Neuronal stem cell (in vitro differentiated cells): ENCODE data around the gene ST7.

Experiments
- DNase-seq: peaks from one replicate; pipeline ENCODE4 v3.0.0-alpha.2; 2013; ENCODE audit warnings: low spot score
- H2AFZ ChIP-seq: one replicate; pipeline ENCODE4 v1.6.1; 2013; ENCODE audit warnings: mild to moderate bottlenecking, low read length, inconsistent platforms
- H2AK5ac ChIP-seq: 2 replicates; pipeline ENCODE4 v1.6.1; 2013; ENCODE audit warnings: low read depth, mild to moderate bottlenecking, inconsistent platforms, low read length, moderate library complexity, mixed read lengths
- H2BK120ac ChIP-seq: 2 replicates; pipeline ENCODE4 v1.6.1; 2013; ENCODE audit warnings: low read depth, mild to moderate bottlenecking, inconsistent platforms, low read length, moderate library complexity, mixed read lengths
- H2BK12ac ChIP-seq: one replicate; pipeline ENCODE4 v1.6.1; 2013; ENCODE audit warnings: low read length, inconsistent platforms
- H2BK15ac ChIP-seq: 2 replicates; pipeline ENCODE4 v1.6.1; 2013; ENCODE audit warnings: mild to moderate bottlenecking, low read length, inconsistent platforms, mixed read lengths
- H2BK5ac ChIP-seq: one replicate; pipeline ENCODE4 v1.6.1; 2013; ENCODE audit warnings: inconsistent platforms, mild to moderate bottlenecking, low read length, moderate library complexity
- H3K14ac ChIP-seq: one replicate; pipeline ENCODE4 v1.6.1; 2013; ENCODE audit warnings: low read length, inconsistent platforms
- H3K18ac ChIP-seq: 2 replicates; pipeline ENCODE4 v1.6.1; 2013; ENCODE audit warnings: low read length, inconsistent platforms
- H3K23ac ChIP-seq: 2 replicates; pipeline ENCODE4 v1.6.1; 2013; ENCODE audit warnings: low read depth, mild to moderate bottlenecking, mixed read lengths, low read length, inconsistent platforms; ENCODE audit not compliant: poor library complexity
- H3K27ac ChIP-seq: replicated peaks from 3 replicates; pipeline ENCODE4 v1.5.1; 2013; ENCODE audit warnings: low read length, inconsistent platforms
- H3K27me3 ChIP-seq, 3 experiments: 2 replicates each; pipeline ENCODE4 v1.6.1; 2013; ENCODE audit warnings: low read length in 3 of 3, mild to moderate bottlenecking in 2 of 3, inconsistent platforms in 1 of 3, low read depth in 1 of 3, mixed read lengths in 1 of 3, moderate library complexity in 1 of 3; ENCODE audit not compliant: control insufficient read depth in 3 of 3, insufficient read depth in 3 of 3
- H3K36me3 ChIP-seq, 2 donors: replicated peaks in 1 of 2; 2 replicates each; pipeline ENCODE4 v1.6.1; 2013; ENCODE audit warnings: low read length in 2 of 2; ENCODE audit not compliant: control insufficient read depth in 2 of 2, insufficient read depth in 2 of 2
- H3K4ac ChIP-seq: 2 replicates; pipeline ENCODE4 v1.6.1; 2013; ENCODE audit warnings: inconsistent platforms, mild to moderate bottlenecking, low read length, moderate library complexity
- H3K4me1 ChIP-seq, 2 donors: 1 replicate in 1 of 2; 2 replicates in 1 of 2; pipeline ENCODE4 v1.6.1; 2013; ENCODE audit warnings: low read length in 2 of 2, low read depth in 1 of 2; ENCODE audit not compliant: control insufficient read depth in 2 of 2, insufficient read depth in 1 of 2
- H3K4me2 ChIP-seq: one replicate; pipeline ENCODE4 v1.6.1; 2013; ENCODE audit warnings: mild to moderate bottlenecking, low read length, inconsistent platforms; ENCODE audit not compliant: insufficient read depth, poor library complexity, severe bottlenecking
- H3K4me3 ChIP-seq, 2 donors: 2 replicates each; pipeline ENCODE4 v1.5.1; 2013; ENCODE audit warnings: low read length in 2 of 2, mild to moderate bottlenecking in 2 of 2, inconsistent platforms in 1 of 2, moderate library complexity in 1 of 2
- H3K79me1 ChIP-seq: one replicate; pipeline ENCODE4 v1.6.1; 2013; ENCODE audit warnings: low read depth, mild to moderate bottlenecking, inconsistent platforms, low read length, moderate library complexity
- H3K9ac ChIP-seq: one replicate; pipeline ENCODE4 v1.6.1; 2013; ENCODE audit warnings: mild to moderate bottlenecking, low read depth, low read length, inconsistent platforms; ENCODE audit not compliant: poor library complexity
- H3K9me3 ChIP-seq, 2 donors: replicated peaks in 1 of 2; 2 replicates each; pipeline versions ENCODE3 to v1.6.1; 2013; ENCODE audit warnings: low read length in 2 of 2, mild to moderate bottlenecking in 2 of 2, inconsistent platforms in 1 of 2, low read depth in 1 of 2, mixed read lengths in 1 of 2, moderate library complexity in 1 of 2; ENCODE audit not compliant: control insufficient read depth in 2 of 2, insufficient read depth in 1 of 2
- H4K8ac ChIP-seq: one replicate; pipeline ENCODE4 v1.6.1; 2013; ENCODE audit warnings: low read depth, mild to moderate bottlenecking, inconsistent platforms, low read length, moderate library complexity
- H4K91ac ChIP-seq: one replicate; pipeline ENCODE4 v1.6.1; 2013; ENCODE audit warnings: low read length, low read depth, mild to moderate bottlenecking, inconsistent platforms; ENCODE audit not compliant: poor library complexity
- WGBS, 2 donors: extraction: QIAGEN DNeasy Blood & Tissue Kit; methylation state at CpG; one replicate each; pipeline ENCODE4 v1.1.7; 2013; ENCODE audit warnings: missing lambda C conversion rate in 2 of 2, mixed read lengths in 1 of 2; ENCODE audit not compliant: insufficient read length in 2 of 2, insufficient replicate concordance in 1 of 2; ENCODE audit errors: extremely low coverage in 2 of 2; 5-methylcytosine and 5-hydroxymethylcytosine counted together

The ST7 gene

GRCh38 chr7:117114272-117114671, 161.0 kb downstream of the ST7 start:
- no peak overlapping the region for H2BK120ac ChIP-seq
- H3K4me3 ChIP-seq: no peak overlapping the region
- H3K4me2 ChIP-seq: no peak overlapping the region
- H3K9me3 ChIP-seq: no peaks in the 10 kb centered on the region
- no peak overlapping the region for H3K9ac ChIP-seq
- H3K27me3 ChIP-seq: no peaks in the 10 kb centered on the region
- DNase-seq: no peak
- H2AK5ac ChIP-seq: no peak overlapping the region
- H2AFZ ChIP-seq: no peak overlapping the region
- H3K14ac ChIP-seq: no peak overlapping the region
- no peaks in the 10 kb centered on the region for H3K79me1 ChIP-seq
- no peak overlapping the region for H4K8ac ChIP-seq
- no peak overlapping the region for H4K91ac ChIP-seq
- no peak overlapping the region for H3K4ac ChIP-seq
- H3K23ac ChIP-seq: no peak overlapping the region
- no peak overlapping the region for H2BK15ac ChIP-seq
- no peak overlapping the region for H2BK5ac ChIP-seq
- no peaks in the 10 kb centered on the region for H3K36me3 ChIP-seq
- WGBS, 2 donors: no CpG with 5 or more reads among the region's 1 CpG
- peaks cover 0 to 3% of the 10 kb centered on the region in 2 donors for H3K4me1 ChIP-seq
- H3K27ac ChIP-seq: no peak overlapping the region
- H2BK12ac ChIP-seq: no peak overlapping the region
- H3K18ac ChIP-seq: no peak overlapping the region

GRCh38 chr7:117116211-117116610, 162.9 kb downstream of the ST7 start:
- no peak overlapping the region for H2BK12ac ChIP-seq
- H3K27ac ChIP-seq: no peak overlapping the region
- H3K9ac ChIP-seq: no peak overlapping the region
- no peak overlapping the region for H2BK5ac ChIP-seq
- no peak overlapping the region for H3K14ac ChIP-seq
- WGBS, 2 donors: no CpG with 5 or more reads among the region's 2 CpGs
- no peak overlapping the region for H3K18ac ChIP-seq
- H3K23ac ChIP-seq: no peak overlapping the region
- peaks cover 0 to 3% of the 10 kb centered on the region in 2 donors for H3K4me1 ChIP-seq
- H3K4me2 ChIP-seq: no peak overlapping the region
- no peak overlapping the region for H2AK5ac ChIP-seq
- H3K4me3 ChIP-seq: no peak overlapping the region
- no peak overlapping the region for H4K91ac ChIP-seq
- no peaks in the 10 kb centered on the region for H3K27me3 ChIP-seq
- H3K4ac ChIP-seq: no peak overlapping the region
- no peak overlapping the region for H4K8ac ChIP-seq
- no peaks in the 10 kb centered on the region for H3K79me1 ChIP-seq
- no peak overlapping the region for H2BK120ac ChIP-seq
- no peaks in the 10 kb centered on the region for H3K9me3 ChIP-seq
- no peak for DNase-seq
- no peak overlapping the region for H2AFZ ChIP-seq
- peaks cover 0 to 8% of the 10 kb centered on the region in 2 donors for H3K36me3 ChIP-seq
- no peak overlapping the region for H2BK15ac ChIP-seq

GRCh38 chr7:117117172-117117571, 163.9 kb downstream of the ST7 start:
- Histone ChIP-seq H3K27me3 (no peaks in the 10 kb centered on the region), H3K9ac (no peak overlapping the region), H3K36me3 (peaks cover 0 to 8% of the 10 kb centered on the region in 2 donors), H2AK5ac (no peak overlapping the region), H3K4ac (no peak overlapping the region), H4K91ac (no peak overlapping the region), H4K8ac (no peak overlapping the region), H2BK15ac (no peak overlapping the region), H3K18ac (no peak overlapping the region), H2AFZ (no peak overlapping the region), H2BK5ac (no peak overlapping the region), H3K4me3 (no peak overlapping the region), H3K23ac (no peak overlapping the region), H3K4me1 (peaks cover 0 to 3% of the 10 kb centered on the region in 2 donors), H3K79me1 (no peaks in the 10 kb centered on the region), H3K4me2 (no peak overlapping the region), H3K9me3 (no peaks in the 10 kb centered on the region), H2BK120ac (no peak overlapping the region), H3K14ac (no peak overlapping the region), H2BK12ac (no peak overlapping the region), H3K27ac (no peak overlapping the region)
- WGBS, 2 donors: no CpG with 5 or more reads among the region's 2 CpGs
- DNase-seq: no peak

- H3K23ac ChIP-seq: no peak overlapping the region
- H3K4me1 ChIP-seq: peaks cover 0 to 3% of the 10 kb centered on the region in 2 donors
- no peak overlapping the region for H3K4ac ChIP-seq
- no peak overlapping the region for H2AFZ ChIP-seq
- H3K14ac ChIP-seq: no peak overlapping the region
- peaks cover 0 to 8% of the 10 kb centered on the region in 2 donors for H3K36me3 ChIP-seq
- no peak overlapping the region for H3K9ac ChIP-seq
- H3K27me3 ChIP-seq: no peaks in the 10 kb centered on the region
- no CpG with 5 or more reads among the region's 4 CpGs for WGBS, 2 donors
- no peaks in the 10 kb centered on the region for H3K9me3 ChIP-seq
- H4K91ac ChIP-seq: no peak overlapping the region
- no peak overlapping the region for H3K4me3 ChIP-seq
- no peak overlapping the region for H3K27ac ChIP-seq
- no peaks in the 10 kb centered on the region for H3K79me1 ChIP-seq
- H2BK15ac ChIP-seq: no peak overlapping the region
- H3K18ac ChIP-seq: no peak overlapping the region
- no peak overlapping the region for H4K8ac ChIP-seq
- no peak overlapping the region for H2BK5ac ChIP-seq
- no peak overlapping the region for H3K4me2 ChIP-seq
- DNase-seq: no peak
- no peak overlapping the region for H2AK5ac ChIP-seq
- no peak overlapping the region for H2BK12ac ChIP-seq
- no peak overlapping the region for H2BK120ac ChIP-seq
Measured at GRCh38 chr7:117118579-117119180, 165.4 kb downstream of the ST7 start.
